ENCODE measurements around the gene AKAP1.

DNA sequence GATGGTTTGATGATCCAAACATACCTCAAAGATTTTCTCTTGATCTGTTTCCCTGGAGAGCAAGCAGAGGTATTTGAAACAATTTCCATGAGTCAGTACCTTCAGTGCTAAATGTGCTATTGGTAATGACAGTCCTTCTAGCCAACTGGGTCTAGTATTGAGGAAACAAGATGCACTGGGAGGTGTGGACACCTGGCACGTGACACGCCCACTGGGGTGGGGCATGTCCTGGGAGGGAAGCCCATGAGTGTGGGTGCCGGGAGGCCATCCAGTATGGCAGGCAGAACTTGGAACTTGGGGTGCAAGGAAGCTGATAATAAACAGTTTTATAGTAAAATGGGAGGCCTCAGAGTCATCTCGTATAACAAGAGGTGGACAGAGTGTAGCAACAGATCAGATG, 17.9 kb upstream of the AKAP1 start:
- TF ChIP-seq POLR2AphosphoS5 (IDR thresholded peaks at IDR 0.05) (no peak), POLR2A (IDR thresholded peaks at IDR 0.05) (no peak), EP300 (IDR thresholded peaks at IDR 0.05) (no peak)
- TF ChIP-seq, protein P1, sequence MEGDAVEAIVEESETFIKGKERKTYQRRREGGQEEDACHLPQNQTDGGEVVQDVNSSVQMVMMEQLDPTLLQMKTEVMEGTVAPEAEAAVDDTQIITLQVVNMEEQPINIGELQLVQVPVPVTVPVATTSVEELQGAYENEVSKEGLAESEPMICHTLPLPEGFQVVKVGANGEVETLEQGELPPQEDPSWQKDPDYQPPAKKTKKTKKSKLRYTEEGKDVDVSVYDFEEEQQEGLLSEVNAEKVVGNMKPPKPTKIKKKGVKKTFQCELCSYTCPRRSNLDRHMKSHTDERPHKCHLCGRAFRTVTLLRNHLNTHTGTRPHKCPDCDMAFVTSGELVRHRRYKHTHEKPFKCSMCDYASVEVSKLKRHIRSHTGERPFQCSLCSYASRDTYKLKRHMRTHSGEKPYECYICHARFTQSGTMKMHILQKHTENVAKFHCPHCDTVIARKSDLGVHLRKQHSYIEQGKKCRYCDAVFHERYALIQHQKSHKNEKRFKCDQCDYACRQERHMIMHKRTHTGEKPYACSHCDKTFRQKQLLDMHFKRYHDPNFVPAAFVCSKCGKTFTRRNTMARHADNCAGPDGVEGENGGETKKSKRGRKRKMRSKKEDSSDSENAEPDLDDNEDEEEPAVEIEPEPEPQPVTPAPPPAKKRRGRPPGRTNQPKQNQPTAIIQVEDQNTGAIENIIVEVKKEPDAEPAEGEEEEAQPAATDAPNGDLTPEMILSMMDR (IDR thresholded peaks at IDR 0.05), result no peak
